Spinal cord (tissue), 10 donors: ENCODE measurements around the gene SMARCC1. TPM values are rescaled to one million over a fixed set of nuclear protein-coding genes. Genes with fewer than 3 reads are reported as not detected.

Experiments used
- DNase-seq, 6 donors: peaks; one replicate each; pipeline versions ENCODE4 v3.0.0 to v3.0.0-alpha.2; 2013 to 2015; ENCODE audit warnings: low spot score in 6 of 6, low read depth in 4 of 6
- H3K27ac ChIP-seq: one replicate; pipeline ENCODE4 v1.5.1; 2013; ENCODE audit warnings: low read depth, low read length, control low read depth
- H3K27me3 ChIP-seq: one replicate; pipeline ENCODE4 v1.6.1; 2013; ENCODE audit warnings: low read length; ENCODE audit not compliant: control insufficient read depth, insufficient read depth
- H3K36me3 ChIP-seq: one replicate; pipeline ENCODE4 v1.6.1; 2013; ENCODE audit warnings: low read length; ENCODE audit not compliant: control insufficient read depth, insufficient read depth
- H3K4me1 ChIP-seq: one replicate; pipeline ENCODE4 v1.6.1; 2013; ENCODE audit warnings: low read length; ENCODE audit not compliant: control insufficient read depth, insufficient read depth
- H3K4me3 ChIP-seq: one replicate; pipeline ENCODE4 v1.5.1; 2013; ENCODE audit warnings: low read depth, low read length, control low read depth
- H3K9me3 ChIP-seq: one replicate; pipeline ENCODE4 v1.6.1; 2013; ENCODE audit warnings: low read length; ENCODE audit not compliant: control insufficient read depth, insufficient read depth
- WGBS: methylation state at CpG from one replicate; pipeline ENCODE4 v1.1.5; 2013; ENCODE audit warnings: missing lambda C conversion rate; ENCODE audit not compliant: insufficient coverage; 5-methylcytosine and 5-hydroxymethylcytosine counted together
- polyA plus RNA-seq, 2 donors: library from polyadenylated mRNA; unstranded; fragments of 120-200 nt; gene quantifications; one replicate each; pipeline ENCODE4 v1.2.1, GENCODE V29; 2013; ENCODE audit not compliant: insufficient read length in 2 of 2
- total RNA-seq, 2 donors: library from RNA; depleted of rRNA in 1 of 2; stranded (reverse); fragments of 120-200 nt in 1 of 2; fragments of >200 nt in 1 of 2; gene quantifications; one replicate each; pipeline versions ENCODE4 v1.2.3 to v1.2.4, GENCODE V29; 2013 to 2014
- donor health status: healthy.

Gene SMARCC1
- total and polyA plus RNA-seq, 4 donors, result 32.3 to 48.5 (median 37.7) TPM

- 2% methylated on average over 120 of the region's 121 CpGs for WGBS
- no peaks in the 10 kb centered on the region for H3K9me3 ChIP-seq
- H3K36me3 ChIP-seq, result peaks cover 25% of the 10 kb centered on the region
- peak within 1 kb of the TSS; percentile 60 for H3K27ac ChIP-seq
- peak within 1 kb of the TSS; percentile 40 for H3K4me3 ChIP-seq
- peak in 4 of 6 donors; percentile 47 to 88 (median 68) for DNase-seq
- H3K27me3 ChIP-seq, result no peaks in the 10 kb centered on the region
- peaks cover 47% of the 10 kb centered on the region for H3K4me1 ChIP-seq
These were observed 202.7 kb downstream of the SMARCC1 start, which contains the start of gene CSPG5 for GRCh38 chr3:47578691-47579632. Gene CSPG5, minus strand, starts transcription at chr3:47578865. Its CDS starts 172 bp downstream, at chr3:47578693.

GRCh38 chr3:47578119-47578632 is 203.5 kb downstream of the SMARCC1 start:
- Histone ChIP-seq H3K9me3 (no peaks in the 10 kb centered on the region), H3K4me3 (peak overlapping the region; percentile 33), H3K36me3 (peaks cover 25% of the 10 kb centered on the region), H3K27me3 (no peaks in the 10 kb centered on the region), H3K4me1 (peaks cover 55% of the 10 kb centered on the region), H3K27ac (peak overlapping the region; percentile 57)
- WGBS, result under 1% methylated on average over 43 of the region's 57 CpGs
- DNase-seq, result peak in 2 of 6 donors; percentile 71 to 82

- 4% methylated on average over 49 of the region's 49 CpGs for WGBS
- DNase-seq, result peak in 2 of 6 donors; percentile 41 to 45
- Histone ChIP-seq H3K27ac (peak overlapping the region; percentile 47), H3K36me3 (peaks cover 28% of the 10 kb centered on the region), H3K4me1 (peaks cover 60% of the 10 kb centered on the region), H3K27me3 (no peaks in the 10 kb centered on the region), H3K4me3 (peak overlapping the region; percentile 33), H3K9me3 (no peaks in the 10 kb centered on the region)
These were observed 204.0 kb downstream of the SMARCC1 start for GRCh38 chr3:47577583-47578118.

- H3K9me3 ChIP-seq, result no peaks in the 10 kb centered on the region
- no peak overlapping the region for H3K4me3 ChIP-seq
- peaks cover 67% of the 10 kb centered on the region for H3K4me1 ChIP-seq
- peak in 4 of 6 donors; percentile 59 to 95 (median 78) for DNase-seq
- WGBS, result 5% methylated on average over 6 of the region's 9 CpGs
- H3K27me3 ChIP-seq, result no peaks in the 10 kb centered on the region
- peaks cover 52% of the 10 kb centered on the region for H3K36me3 ChIP-seq
- H3K27ac ChIP-seq, result peak overlapping the region; percentile 74
These were observed 208.2 kb downstream of the SMARCC1 start for GRCh38 chr3:47573190-47574172.

DNA sequence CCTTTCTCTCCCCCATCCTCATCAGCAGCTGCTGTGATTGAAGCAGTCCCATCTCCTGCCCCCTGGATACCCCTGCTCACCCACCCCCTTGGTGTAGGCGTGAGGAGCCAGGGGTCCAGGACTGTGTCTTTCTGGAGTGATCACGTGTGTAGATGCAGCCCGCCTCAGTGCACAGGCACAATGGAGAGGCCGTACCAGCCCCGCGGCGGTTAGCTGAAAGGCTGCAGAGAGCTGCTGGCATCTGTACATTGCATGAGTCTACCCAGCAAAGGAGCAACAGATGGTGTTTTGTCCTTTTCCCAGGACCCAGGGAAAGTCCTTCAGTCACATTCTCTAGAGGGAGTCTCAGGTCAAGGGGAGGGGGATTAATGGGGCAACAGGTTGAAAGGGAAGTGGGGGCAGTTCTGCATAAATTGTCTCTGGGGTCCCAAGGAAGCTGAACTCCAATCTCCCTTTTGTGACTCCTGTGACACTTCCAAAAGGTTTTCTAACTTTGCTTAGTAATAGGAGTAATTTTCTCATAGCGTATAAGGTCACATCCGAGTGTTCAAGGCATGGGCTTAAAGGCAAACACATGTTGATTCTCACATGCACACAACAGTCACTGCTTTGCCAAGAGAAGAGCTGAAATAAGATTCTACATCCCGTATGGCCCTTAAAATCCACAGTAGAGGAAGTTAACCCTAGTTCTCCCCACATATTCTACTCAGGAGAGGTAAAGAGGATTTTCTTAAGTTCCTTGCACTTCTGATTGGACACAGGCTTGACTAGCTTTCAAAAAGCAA is 210.1 kb downstream of the SMARCC1 start:
- H3K9me3 ChIP-seq, result no peaks in the 10 kb centered on the region
- peaks cover 54% of the 10 kb centered on the region for H3K36me3 ChIP-seq
- peaks cover 52% of the 10 kb centered on the region for H3K4me1 ChIP-seq
- peak overlapping the region; percentile 69 for H3K27ac ChIP-seq
- WGBS, result 22% methylated on average over 6 of the region's 10 CpGs
- peak in 4 of 6 donors; percentile 36 to 84 (median 68) for DNase-seq
- no peaks in the 10 kb centered on the region for H3K27me3 ChIP-seq
- H3K4me3 ChIP-seq, result no peak overlapping the region

DNA sequence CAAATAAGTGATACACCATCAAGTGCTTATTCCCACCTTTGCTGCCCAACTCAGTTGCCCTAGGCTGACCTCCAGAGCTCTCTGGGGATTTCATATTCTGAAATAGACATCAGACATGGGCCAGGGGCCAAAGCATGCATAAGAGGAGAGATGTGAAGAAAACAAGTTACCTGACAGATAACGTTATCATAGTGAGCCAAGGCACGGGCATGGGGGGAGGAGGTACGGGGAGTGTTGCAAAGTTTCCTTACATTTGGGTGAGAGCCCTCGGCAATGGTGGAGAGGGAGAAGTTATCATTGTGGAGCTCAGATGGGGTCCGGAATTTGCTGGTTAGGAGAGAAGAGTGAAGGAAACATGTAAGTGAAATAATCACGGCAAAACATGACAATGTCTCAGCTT is 212.8 kb downstream of the SMARCC1 start:
- Histone ChIP-seq H3K4me1 (peaks cover 30% of the 10 kb centered on the region), H3K27me3 (no peaks in the 10 kb centered on the region), H3K4me3 (no peak overlapping the region), H3K9me3 (no peaks in the 10 kb centered on the region), H3K36me3 (peaks cover 64% of the 10 kb centered on the region), H3K27ac (no peak overlapping the region)
- 97% methylated on average over 6 of the region's 6 CpGs for WGBS
- DNase-seq, result no peak

GRCh38 chr3:47567149-47567548 is 214.5 kb downstream of the SMARCC1 start:
- peaks cover 67% of the 10 kb centered on the region for H3K36me3 ChIP-seq
- no peak for DNase-seq
- H3K4me3 ChIP-seq, result no peak overlapping the region
- H3K4me1 ChIP-seq, result peaks cover 13% of the 10 kb centered on the region
- WGBS, result 75% methylated on average over 2 of the region's 4 CpGs
- H3K27ac ChIP-seq, result no peak overlapping the region
- no peaks in the 10 kb centered on the region for H3K27me3 ChIP-seq
- H3K9me3 ChIP-seq, result no peaks in the 10 kb centered on the region

- WGBS, result 87% methylated on average over 6 of the region's 9 CpGs
- H3K27me3 ChIP-seq, result no peaks in the 10 kb centered on the region
- DNase-seq, result no peak
These were observed 215.0 kb downstream of the SMARCC1 start for GRCh38 chr3:47566667-47567066.

More at GRCh38 chr3:47566667-47567066, 215.0 kb downstream of the SMARCC1 start:
- Histone ChIP-seq H3K36me3 (peaks cover 70% of the 10 kb centered on the region), H3K4me1 (peaks cover 11% of the 10 kb centered on the region), H3K27ac (no peak overlapping the region), H3K9me3 (no peaks in the 10 kb centered on the region), H3K4me3 (no peak overlapping the region)
